Panc1 (cell line): ENCODE results near the gene FOXK2. TPM values are rescaled to one million over a fixed set of nuclear protein-coding genes. Genes with fewer than 3 reads are reported as not detected.

Source experiments
- ATAC-seq: fragments of 200-7000 bp; cut with Tn5 transposase; 2 replicates; pipeline ENCODE4 v1.9.1; 2020; ENCODE audit warnings: mild to moderate bottlenecking, moderate library complexity
- BruUV-seq: library from RNA; stranded (reverse); fragments of 400-500 nt; replicated peaks from 2 replicates; lab custom pipeline; 2021; lab: Mats Ljungman, UMichigan
- CTCF ChIA-PET: fragments of 300-600 bp; sonication (Branson Sonifier 250); formaldehyde crosslinking; loops from one replicate; lab custom pipeline; 2022; ENCODE audit warnings: antibody characterized with exemption; lab: Charles Lee
- POLR2A ChIA-PET: fragments of 300-600 bp; sonication (Branson Sonifier 250); formaldehyde crosslinking; loops from one replicate; lab custom pipeline; 2022; ENCODE audit warnings: antibody characterized with exemption; lab: Charles Lee
- DNase-seq: peaks from one replicate; pipeline ENCODE4 v3.0.0-alpha.2; 2010; ENCODE audit warnings: low read depth, low spot score
- H3K27ac ChIP-seq: 2 replicates; pipeline ENCODE4 v1.5.1; 2011; ENCODE audit warnings: mild to moderate bottlenecking, low read length, inconsistent platforms
- H3K27me3 ChIP-seq: fragments of 200-500 bp; sonication (Bioruptor generic); 2 replicates; pipeline ENCODE4 v1.6.0; 2014; ENCODE audit warnings: low read length, inconsistent platforms; ENCODE audit not compliant: control insufficient read depth, insufficient read depth
- H3K36me3 ChIP-seq: fragments of 200-500 bp; sonication (Bioruptor generic); 2 replicates; pipeline ENCODE4 v1.5.1; 2014; ENCODE audit warnings: inconsistent platforms, mild to moderate bottlenecking, low read length, moderate library complexity; ENCODE audit not compliant: control insufficient read depth, insufficient read depth
- H3K4me1 ChIP-seq: 2 replicates; pipeline ENCODE4 v1.5.1; 2011; ENCODE audit warnings: inconsistent platforms, mild to moderate bottlenecking, low read length, moderate library complexity; ENCODE audit not compliant: control insufficient read depth, insufficient read depth
- H3K4me3 ChIP-seq, 2 experiments: 2 replicates each; pipeline ENCODE4 v1.5.1; 2011 to 2012; ENCODE audit warnings: low read depth in 2 of 2, low read length in 2 of 2, mild to moderate bottlenecking in 2 of 2, inconsistent platforms in 1 of 2, moderate library complexity in 1 of 2
- H3K9me3 ChIP-seq: fragments of 200-500 bp; sonication (Bioruptor generic); 2 replicates; pipeline ENCODE4 v1.5.1; 2014; ENCODE audit warnings: low read depth, mild to moderate bottlenecking, inconsistent platforms, low read length, moderate library complexity; ENCODE audit not compliant: control insufficient read depth, insufficient read depth
- CTCF ChIP-seq: fragments of 450-650 bp; IDR thresholded peaks from 2 replicates; pipeline ENCODE4 v1.5.1; 2017; ENCODE audit warnings: mild to moderate bottlenecking
- POLR2AphosphoS5 ChIP-seq: IDR thresholded peaks from 2 replicates; pipeline ENCODE4 v1.6.1; 2012; ENCODE audit warnings: mild to moderate bottlenecking, low read depth, low read length, moderate library complexity
- REST ChIP-seq, 2 experiments: IDR thresholded peaks; 2 replicates each; pipeline ENCODE4 v1.6.1; 2011 to 2012; ENCODE audit warnings: low read depth in 2 of 2, control low read depth in 1 of 2, low read length in 1 of 2, mild to moderate bottlenecking in 1 of 2, moderate library complexity in 1 of 2; ENCODE audit not compliant: insufficient read depth in 1 of 2
- SIN3A ChIP-seq: IDR thresholded peaks from 2 replicates; pipeline ENCODE4 v1.6.1; 2012; ENCODE audit warnings: low read depth, mild to moderate bottlenecking, low read length, moderate library complexity, borderline replicate concordance; ENCODE audit not compliant: insufficient read depth
- TCF7L2 ChIP-seq: IDR thresholded peaks from 2 replicates; pipeline ENCODE4 v1.6.1; 2011; ENCODE audit warnings: mild to moderate bottlenecking, low read depth, low read length, inconsistent platforms
- in situ Hi-C: cut with HindIII; loops from 2 replicates; pipeline ENCODE4 v1.10.0; 2016; ENCODE audit warnings: low sequenced_read_pairs, low pct_unique_long_range_greater_than_20kb
- intact Hi-C: fragments of 100-400 bp; cut with micrococcal nuclease; formaldehyde crosslinking; loops from one replicate; pipeline ENCODE4 v1.10.0; 2022; ENCODE audit not compliant: unreplicated experiment
- total RNA-seq: library from RNA; stranded (reverse); gene quantifications from one replicate; pipeline ENCODE4 v1.2.1, GENCODE V29; 2021; ENCODE audit not compliant: unreplicated experiment

The FOXK2 gene
- total RNA-seq, 1 experiment from 2014 or later: 143 TPM

GRCh38 chr17:82589851-82590180 is 70.3 kb downstream of the FOXK2 start:
- Histone ChIP-seq H3K27me3 (no peaks in the 10 kb centered on the region), H3K27ac (no peak overlapping the region), H3K4me1 (peaks cover 19% of the 10 kb centered on the region), H3K4me3 (no peak overlapping the region), H3K36me3 (no peaks in the 10 kb centered on the region; the same call in 1 of the 2 replicates), H3K9me3 (no peaks in the 10 kb centered on the region)
- in situ Hi-C loops: no loop called here
- ChIA-PET POLR2A (no interaction called here), CTCF (no interaction called here)
- ATAC-seq (no peak), DNase-seq (no peak)
- intact Hi-C loops: no loop called here
- BruUV-seq: no TSS peak
- TF ChIP-seq TCF7L2: no peak
- no peak for TF ChIP-seq POLR2AphosphoS5
- no peak for TF ChIP-seq SIN3A
- no peak for TF ChIP-seq REST (IDR thresholded peaks at IDR 0.05; ENCODE audit: insufficient read depth in 1 of 2, low read depth in 2 of 2, low read length in 1 of 2)
- TF ChIP-seq CTCF: no peak

- no peak for ATAC-seq
- in situ Hi-C loops: no loop called here
- H3K36me3 ChIP-seq: no peaks in the 10 kb centered on the region; the same call in 1 of the 2 replicates
- H3K27ac ChIP-seq: no peak overlapping the region
- TF ChIP-seq TCF7L2 (no peak), REST (IDR thresholded peaks at IDR 0.05; ENCODE audit: insufficient read depth in 1 of 2, low read depth in 2 of 2, low read length in 1 of 2) (no peak), POLR2AphosphoS5 (no peak), SIN3A (no peak), CTCF (no peak)
- BruUV-seq: no TSS peak
- H3K9me3 ChIP-seq: no peaks in the 10 kb centered on the region
- DNase-seq: no peak
- POLR2A ChIA-PET: no interaction called here
- H3K4me3 ChIP-seq: no peak overlapping the region
- peaks cover 19% of the 10 kb centered on the region for H3K4me1 ChIP-seq
- CTCF ChIA-PET: no interaction called here
- no peaks in the 10 kb centered on the region for H3K27me3 ChIP-seq
- intact Hi-C loops: no loop called here
Observed at GRCh38 chr17:82590216-82590615, 70.7 kb downstream of the FOXK2 start.
